ENCODE data around the gene PPIL3. TPM values are rescaled to one million over a fixed set of nuclear protein-coding genes. Genes with fewer than 3 reads are reported as not detected.

The PPIL3 gene
- total RNA-seq, 3 donors from 2014 or later (not counting 1 experiment from before 2014, with no cell fraction given) = 30.0 to 39.9 (median 33.3) TPM

DNA sequence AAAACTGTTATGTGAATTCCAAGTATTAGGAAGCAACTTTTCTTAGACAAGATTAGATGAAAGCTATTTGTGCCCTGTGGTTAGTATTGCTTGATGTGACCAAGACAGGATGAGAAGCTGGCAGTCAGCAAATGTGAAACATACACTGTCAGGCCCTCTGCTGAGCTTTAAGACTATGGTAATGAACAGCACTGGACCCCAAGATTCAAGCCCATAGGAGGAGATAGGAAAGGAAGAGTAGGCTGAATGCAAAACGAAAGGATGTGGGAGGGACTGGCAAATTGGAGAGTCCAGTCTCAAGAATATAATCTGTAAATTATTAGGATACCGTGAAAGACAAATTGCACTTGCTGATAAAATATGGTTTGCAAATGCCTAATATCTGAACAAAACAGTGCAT, 60.8 kb downstream of the PPIL3 start:
- WGBS (ENCODE audit: insufficient coverage) = 94% methylated on average over 2 of the region's 2 CpGs
- TF ChIP-seq, protein P1, sequence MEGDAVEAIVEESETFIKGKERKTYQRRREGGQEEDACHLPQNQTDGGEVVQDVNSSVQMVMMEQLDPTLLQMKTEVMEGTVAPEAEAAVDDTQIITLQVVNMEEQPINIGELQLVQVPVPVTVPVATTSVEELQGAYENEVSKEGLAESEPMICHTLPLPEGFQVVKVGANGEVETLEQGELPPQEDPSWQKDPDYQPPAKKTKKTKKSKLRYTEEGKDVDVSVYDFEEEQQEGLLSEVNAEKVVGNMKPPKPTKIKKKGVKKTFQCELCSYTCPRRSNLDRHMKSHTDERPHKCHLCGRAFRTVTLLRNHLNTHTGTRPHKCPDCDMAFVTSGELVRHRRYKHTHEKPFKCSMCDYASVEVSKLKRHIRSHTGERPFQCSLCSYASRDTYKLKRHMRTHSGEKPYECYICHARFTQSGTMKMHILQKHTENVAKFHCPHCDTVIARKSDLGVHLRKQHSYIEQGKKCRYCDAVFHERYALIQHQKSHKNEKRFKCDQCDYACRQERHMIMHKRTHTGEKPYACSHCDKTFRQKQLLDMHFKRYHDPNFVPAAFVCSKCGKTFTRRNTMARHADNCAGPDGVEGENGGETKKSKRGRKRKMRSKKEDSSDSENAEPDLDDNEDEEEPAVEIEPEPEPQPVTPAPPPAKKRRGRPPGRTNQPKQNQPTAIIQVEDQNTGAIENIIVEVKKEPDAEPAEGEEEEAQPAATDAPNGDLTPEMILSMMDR (IDR thresholded peaks at IDR 0.05) = no peak
- ATAC-seq (no peak), DNase-seq (no peak)
- H3K4me3 ChIP-seq (ENCODE audit: low read length) = no peak overlapping the region
- peaks cover 9% of the 10 kb centered on the region for H3K36me3 ChIP-seq (ENCODE audit: control insufficient read depth, insufficient read depth, low read length)
- H3K9me3 Mint-ChIP-seq = no peaks in the 10 kb centered on the region
- H3K27me3 Mint-ChIP-seq (ENCODE audit: low read depth in 2 of 2) = no peaks in the 10 kb centered on the region
- H3K9me3 ChIP-seq (ENCODE audit: control insufficient read depth, insufficient read depth, low read length) = no peaks in the 10 kb centered on the region
- no peaks in the 10 kb centered on the region for H3K4me1 ChIP-seq (ENCODE audit: control insufficient read depth, insufficient read depth, low read length)
- H3K36me3 Mint-ChIP-seq = no peaks in the 10 kb centered on the region
- H3K4me3 Mint-ChIP-seq = no peak overlapping the region
- peaks cover 0 to 5% of the 10 kb centered on the region in 2 donors for H3K4me1 Mint-ChIP-seq
- no peak overlapping the region for H3K27ac ChIP-seq (ENCODE audit: low read length)
- H3K27me3 ChIP-seq (ENCODE audit: control insufficient read depth, insufficient read depth, low read length) = no peaks in the 10 kb centered on the region
- intact Hi-C loops (cut with micrococcal nuclease) = no loop called here
- peak overlapping the region; percentile 39 to 65 for H3K27ac Mint-ChIP-seq

DNA sequence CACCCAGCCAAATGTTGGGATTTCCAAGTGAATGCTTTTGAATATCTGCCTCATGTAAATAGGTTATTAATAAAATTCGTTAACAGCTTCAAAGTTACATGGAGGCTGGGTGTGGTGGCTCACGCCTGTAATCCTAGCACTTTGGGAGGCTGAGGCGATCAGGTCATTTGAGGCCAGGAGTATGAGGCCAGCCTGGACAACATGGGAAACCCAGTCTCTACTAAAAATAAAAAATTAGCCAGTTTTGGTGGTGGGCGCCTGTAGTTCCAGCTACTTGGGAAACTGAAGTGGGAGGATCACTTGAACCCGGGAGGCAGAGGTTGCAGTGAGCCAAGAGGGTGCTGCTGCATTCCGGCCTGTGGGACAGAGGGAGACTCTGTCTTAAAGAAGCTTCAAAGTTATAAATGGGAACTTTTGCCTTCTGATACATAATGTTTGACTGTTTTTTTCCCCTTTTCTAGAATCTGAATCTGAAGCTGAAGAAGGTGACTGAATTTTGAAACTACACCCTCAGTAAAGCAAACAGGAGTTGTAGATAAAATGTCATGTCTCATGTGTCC, 67.1 kb downstream of the PPIL3 start:
- no peak overlapping the region for H3K27ac ChIP-seq (ENCODE audit: low read length)
- H3K36me3 ChIP-seq (ENCODE audit: control insufficient read depth, insufficient read depth, low read length) = peaks cover 58% of the 10 kb centered on the region

More for the DNA sequence above, 67.1 kb downstream of the PPIL3 start:
- intact Hi-C loops (cut with micrococcal nuclease) = no loop called here
- 96% methylated on average over 6 of the region's 6 CpGs for WGBS (ENCODE audit: insufficient coverage)
- H3K4me3 Mint-ChIP-seq = no peak overlapping the region
- no peaks in the 10 kb centered on the region for H3K27me3 Mint-ChIP-seq (ENCODE audit: low read depth in 2 of 2)
- Histone ChIP-seq H3K4me3 (ENCODE audit: low read length) (no peak overlapping the region), H3K27me3 (ENCODE audit: control insufficient read depth, insufficient read depth, low read length) (no peaks in the 10 kb centered on the region), H3K4me1 (ENCODE audit: control insufficient read depth, insufficient read depth, low read length) (no peaks in the 10 kb centered on the region), H3K9me3 (ENCODE audit: control insufficient read depth, insufficient read depth, low read length) (no peaks in the 10 kb centered on the region)
- DNase-seq (no peak), ATAC-seq (no peak)
- TF ChIP-seq, protein P1 (IDR thresholded peaks at IDR 0.05) = no peak
- peaks cover 34% of the 10 kb centered on the region for H3K36me3 Mint-ChIP-seq
- H3K9me3 Mint-ChIP-seq = no peaks in the 10 kb centered on the region
- peaks cover 9 to 24% of the 10 kb centered on the region in 2 donors for H3K4me1 Mint-ChIP-seq
- no peak overlapping the region for H3K27ac Mint-ChIP-seq

Other genes with a start within 250 kb of the PPIL3 start
- gene BZW1, start 77.2 kb downstream of the PPIL3 start, total RNA-seq = 100 to 1,000 TPM; 393 to 417 (median 411) TPM
- gene CLK1, start 24.4 kb downstream of the PPIL3 start, total RNA-seq = 1,000 to 10,000 TPM in 2 of 3 donors, 100 to 1,000 TPM in 1; 975 to 1,296 (median 1,070) TPM
- gene NIF3L1, start 294 bp upstream of the PPIL3 start, total RNA-seq = 10 to 100 TPM in 1 of 3 donors, 1 to 10 TPM in 2; 8.8 to 13.3 (median 9.6) TPM
- 10 to 100 TPM; 21.7 to 48.5 (median 26.1) TPM for gene ORC2, start 74.6 kb upstream of the PPIL3 start, total RNA-seq
- 10 to 100 TPM; 54.2 to 62.5 (median 60.1) TPM for gene HYCC2, start 182.6 kb upstream of the PPIL3 start, total RNA-seq
- gene NDUFB3, start 182.9 kb upstream of the PPIL3 start, total RNA-seq = 10 to 100 TPM; 23.5 to 32.7 (median 30.7) TPM
- gene CFLAR, start 227.1 kb upstream of the PPIL3 start, total RNA-seq = 100 to 1,000 TPM; 415 to 542 (median 445) TPM